Measurements from ENCODE around the gene RPL5. TPM values are rescaled to one million over a fixed set of nuclear protein-coding genes. Genes with fewer than 3 reads are reported as not detected.

RPL5 gene
- total and polyA plus RNA-seq, 2 experiments from 2014 or later: 726 to 1,737 TPM

DNA sequence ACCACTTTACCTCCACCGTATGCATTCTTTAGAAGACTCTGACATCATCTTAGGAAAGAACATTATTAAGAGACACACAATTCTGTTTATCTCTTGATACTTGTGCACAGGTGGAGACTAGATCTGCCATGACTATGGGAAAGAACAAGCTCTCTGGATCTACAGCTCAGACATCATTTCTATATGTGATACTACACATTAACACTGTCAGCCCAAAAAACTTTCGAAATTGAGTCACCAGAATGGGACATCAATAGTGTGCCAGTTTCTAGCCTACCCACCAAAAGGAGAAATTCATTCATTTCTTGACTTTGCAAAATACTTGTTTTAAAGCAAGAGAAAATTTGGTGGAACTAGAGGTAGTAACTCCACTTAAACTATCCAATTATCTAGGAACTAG lies 41.0 kb upstream of the RPL5 start:
- H3K4me3 ChIP-seq: no peak overlapping the region
- no peak overlapping the region for H2AFZ ChIP-seq
- H3K4me1 ChIP-seq (ENCODE audit: insufficient read depth): no peaks in the 10 kb centered on the region

GRCh38 chr1:92791487-92792066 lies 40.3 kb upstream of the RPL5 start:
- Histone ChIP-seq H3K9me3 (ENCODE audit: low read depth) (no peaks in the 10 kb centered on the region), H3K79me2 (no peaks in the 10 kb centered on the region), H3K36me3 (replicated peaks; ENCODE audit: insufficient read depth, low read depth) (no peaks in the 10 kb centered on the region), H3K4me1 (ENCODE audit: insufficient read depth) (no peaks in the 10 kb centered on the region), H3K27me3 (no peaks in the 10 kb centered on the region), H3K4me2 (no peak overlapping the region), H2AFZ (no peak overlapping the region), H4K20me1 (ENCODE audit: insufficient read depth, poor library complexity, severe bottlenecking) (no peaks in the 10 kb centered on the region), H3K9me2 (replicated peaks; ENCODE audit: insufficient read depth) (no peaks in the 10 kb centered on the region), H3K27ac (no peak overlapping the region), H3K4me3 (no peak overlapping the region)
- 36% methylated on average over 7 of the region's 7 CpGs for WGBS (ENCODE audit: low lambda C conversion rate, missing lambda C conversion rate)
- TF ChIP-seq EZH2phosphoT487 (IDR thresholded peaks at IDR 0.05; ENCODE audit: low read depth, severe bottlenecking, unreplicated experiment) (no peak), EZH2 (IDR thresholded peaks at IDR 0.05; ENCODE audit: borderline replicate concordance) (no peak), CTCF (IDR thresholded peaks at IDR 0.05; ENCODE audit: poor library complexity) (no peak)
- no peak for DNase-seq (ENCODE audit: low spot score)

More for the DNA sequence above, 41.0 kb upstream of the RPL5 start:
- Histone ChIP-seq H3K27me3 (no peaks in the 10 kb centered on the region), H3K79me2 (no peaks in the 10 kb centered on the region), H3K27ac (no peak overlapping the region), H3K9me3 (ENCODE audit: low read depth) (no peaks in the 10 kb centered on the region), H3K4me2 (no peak overlapping the region), H4K20me1 (ENCODE audit: insufficient read depth, poor library complexity, severe bottlenecking) (no peaks in the 10 kb centered on the region), H3K9me2 (replicated peaks; ENCODE audit: insufficient read depth) (no peaks in the 10 kb centered on the region), H3K36me3 (replicated peaks; ENCODE audit: insufficient read depth, low read depth) (no peaks in the 10 kb centered on the region)
- TF ChIP-seq CTCF (IDR thresholded peaks at IDR 0.05; ENCODE audit: poor library complexity) (no peak), EZH2 (IDR thresholded peaks at IDR 0.05; ENCODE audit: borderline replicate concordance) (no peak), EZH2phosphoT487 (IDR thresholded peaks at IDR 0.05; ENCODE audit: low read depth, severe bottlenecking, unreplicated experiment) (no peak)
- no peak for DNase-seq (ENCODE audit: low spot score)
- WGBS (ENCODE audit: low lambda C conversion rate, missing lambda C conversion rate): 81% methylated on average over 2 of the region's 2 CpGs

GRCh38 chr1:92792340-92792782 lies 39.5 kb upstream of the RPL5 start:
- Histone ChIP-seq H3K9me3 (ENCODE audit: low read depth) (no peaks in the 10 kb centered on the region), H3K4me2 (no peak overlapping the region), H3K27me3 (no peaks in the 10 kb centered on the region), H3K27ac (no peak overlapping the region), H3K36me3 (replicated peaks; ENCODE audit: insufficient read depth, low read depth) (no peaks in the 10 kb centered on the region), H2AFZ (no peak overlapping the region), H3K9me2 (replicated peaks; ENCODE audit: insufficient read depth) (no peaks in the 10 kb centered on the region), H3K79me2 (no peaks in the 10 kb centered on the region), H3K4me3 (no peak overlapping the region), H3K4me1 (ENCODE audit: insufficient read depth) (no peaks in the 10 kb centered on the region), H4K20me1 (ENCODE audit: insufficient read depth, poor library complexity, severe bottlenecking) (no peaks in the 10 kb centered on the region)
- no peak for DNase-seq (ENCODE audit: low spot score)
- 72% methylated on average over 3 of the region's 3 CpGs for WGBS (ENCODE audit: low lambda C conversion rate, missing lambda C conversion rate)
- TF ChIP-seq CTCF (IDR thresholded peaks at IDR 0.05; ENCODE audit: poor library complexity): no peak
- no peak for TF ChIP-seq EZH2 (IDR thresholded peaks at IDR 0.05; ENCODE audit: borderline replicate concordance)
- TF ChIP-seq EZH2phosphoT487 (IDR thresholded peaks at IDR 0.05; ENCODE audit: low read depth, severe bottlenecking, unreplicated experiment): no peak
